Stimulated activated CD8-positive, alpha-beta memory T cell treated with anti-CD3 and anti-CD28 coated beads, Interleukin-7, amount 100 ng/mL, for 48 hours (primary cell): Measurements from ENCODE around the gene SNTG2.

Experiments
- DNase-seq, 2 donors: peaks; one replicate each; pipeline ENCODE4 v3.0.0-alpha.2; 2020; ENCODE audit warnings: low read depth in 1 of 2; ENCODE audit errors: extremely low read depth in 1 of 2

SNTG2 gene

DNA sequence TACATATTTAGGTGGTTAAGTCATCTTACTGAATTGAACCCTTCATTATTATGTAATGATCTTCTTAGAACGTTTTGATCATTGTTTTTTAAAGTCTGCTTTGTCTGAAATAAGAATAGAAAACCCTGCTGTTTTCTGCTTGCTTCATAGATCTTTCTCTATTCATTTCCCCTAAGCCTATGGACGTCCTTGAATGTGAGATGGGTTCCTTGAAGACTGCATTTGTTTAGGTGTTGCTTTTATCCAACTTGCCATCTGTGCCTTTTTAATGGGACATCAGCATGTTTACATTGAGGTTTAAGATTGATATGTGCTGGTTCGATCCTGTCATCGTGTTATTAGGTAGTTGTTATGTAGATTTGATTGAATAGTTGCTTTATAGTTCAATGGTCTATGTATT, 95.4 kb downstream of the SNTG2 start:
- DNase-seq: no peak

DNA sequence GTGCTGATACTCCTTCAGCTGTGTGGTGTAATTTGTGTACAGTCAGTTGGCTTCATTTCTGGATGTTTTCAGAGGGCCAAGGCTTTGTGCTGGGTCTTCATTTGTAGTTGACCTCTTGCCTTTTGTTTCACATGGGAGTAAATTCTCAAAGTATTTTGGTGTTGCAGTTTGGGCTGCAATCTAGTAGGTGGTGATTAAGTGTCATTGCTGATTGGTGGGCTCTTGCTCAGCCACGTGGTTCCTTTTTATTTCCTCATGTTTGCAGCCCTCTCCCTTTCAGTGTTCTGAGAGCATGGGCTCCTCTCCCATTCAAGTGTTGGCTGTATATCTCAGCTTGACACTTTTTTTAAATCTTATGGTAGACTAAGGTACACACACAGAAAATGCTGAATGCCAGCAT, 96.8 kb downstream of the SNTG2 start:
- no peak for DNase-seq

DNA sequence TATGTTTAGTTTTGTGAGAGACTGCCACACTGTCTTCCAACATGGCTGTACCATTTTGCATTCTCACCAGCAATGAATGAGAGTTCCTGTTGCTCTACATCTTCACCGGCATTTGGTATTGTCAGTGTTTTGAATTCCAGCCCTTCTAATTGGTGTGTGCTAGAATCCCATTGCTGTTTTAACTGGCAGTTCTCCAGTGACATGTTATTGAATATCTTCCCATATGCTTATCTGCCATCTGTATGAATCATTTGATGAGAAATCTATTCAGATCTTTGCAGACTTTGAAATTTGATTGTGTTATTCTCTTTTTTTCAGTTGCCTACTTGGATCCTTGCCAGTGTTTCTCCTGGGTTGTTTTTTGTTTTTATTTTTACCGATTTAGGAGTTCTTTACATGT, 99.0 kb downstream of the SNTG2 start:
- no peak for DNase-seq

DNA sequence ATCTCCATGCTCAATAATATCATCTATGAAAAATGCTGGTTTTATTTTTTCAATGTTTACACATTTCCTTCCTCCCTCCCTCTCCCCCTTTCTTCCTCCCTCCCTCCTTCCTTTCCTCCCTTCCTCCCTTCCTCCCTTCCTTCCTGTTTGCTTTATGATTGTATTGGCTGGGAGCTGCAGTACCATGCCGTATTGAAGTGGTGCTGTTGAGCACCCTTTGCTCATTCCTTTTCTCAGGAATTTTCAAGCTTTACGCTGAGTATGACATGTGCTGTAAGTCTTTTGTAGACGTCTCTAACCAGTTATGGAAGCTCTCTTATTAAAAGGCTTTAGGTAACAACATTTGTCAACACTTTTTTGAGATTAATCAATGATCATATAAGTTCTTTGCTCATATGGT, 100.4 kb downstream of the SNTG2 start:
- DNase-seq: no peak

DNA sequence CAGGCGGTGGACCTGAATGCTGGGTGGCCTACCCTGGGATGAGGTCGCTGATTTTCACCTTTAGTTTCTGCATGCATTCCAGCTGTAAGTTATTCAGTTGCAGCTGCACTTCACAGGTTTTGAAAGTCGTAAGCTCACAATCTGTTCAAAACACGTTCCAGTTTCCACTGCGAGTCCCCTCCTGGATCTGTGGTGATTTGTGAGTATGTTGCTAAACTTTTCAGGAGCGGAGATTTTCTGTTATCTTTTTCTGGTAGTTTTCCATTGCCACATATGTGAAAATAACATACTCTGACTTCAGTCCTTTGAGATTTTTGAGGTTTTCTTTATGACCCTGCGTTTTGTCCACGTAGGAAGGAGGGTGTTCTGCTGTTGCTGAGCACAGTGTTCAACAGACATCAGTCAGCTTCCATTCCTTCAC, 102.1 kb downstream of the SNTG2 start:
- DNase-seq: no peak

DNA sequence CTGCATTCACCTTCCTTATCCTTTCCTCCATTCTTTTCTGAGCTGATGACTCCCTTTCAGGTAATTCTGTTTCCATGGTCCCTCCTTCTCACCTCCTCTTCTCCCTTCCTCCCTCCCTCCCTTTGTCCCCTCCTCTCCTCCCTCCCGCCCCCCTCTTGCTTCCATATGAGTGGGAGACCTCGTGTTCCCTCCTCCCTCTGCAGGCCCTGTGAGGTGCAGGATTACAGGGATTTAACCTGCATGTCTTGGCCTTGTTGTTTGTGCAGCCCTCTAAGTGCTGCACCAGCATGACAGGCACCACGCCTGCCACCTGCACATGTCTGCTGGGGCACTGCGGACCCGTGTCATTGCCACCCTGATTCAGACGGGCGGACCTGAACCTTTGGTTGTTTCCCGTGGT, 103.1 kb downstream of the SNTG2 start:
- no peak for DNase-seq

DNA sequence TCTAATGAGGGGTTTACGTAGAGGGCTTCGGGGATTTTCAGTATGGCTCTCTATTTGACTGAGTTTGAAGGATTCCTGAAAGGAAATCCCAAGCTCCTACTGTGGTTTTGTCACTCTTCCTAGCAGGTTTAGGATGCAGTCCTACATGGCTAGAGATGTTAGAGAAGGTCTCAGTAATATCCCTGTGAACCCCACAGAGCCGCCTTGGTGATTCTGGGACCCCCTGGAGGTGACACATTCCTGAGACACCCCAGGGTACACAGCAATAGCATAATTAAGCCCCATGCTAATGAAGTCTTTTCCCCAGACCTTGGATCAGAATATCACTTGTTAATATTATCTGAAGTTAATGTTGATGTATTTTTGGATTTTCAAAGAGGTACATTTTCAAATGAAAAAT, 103.8 kb downstream of the SNTG2 start:
- DNase-seq: no peak

DNA sequence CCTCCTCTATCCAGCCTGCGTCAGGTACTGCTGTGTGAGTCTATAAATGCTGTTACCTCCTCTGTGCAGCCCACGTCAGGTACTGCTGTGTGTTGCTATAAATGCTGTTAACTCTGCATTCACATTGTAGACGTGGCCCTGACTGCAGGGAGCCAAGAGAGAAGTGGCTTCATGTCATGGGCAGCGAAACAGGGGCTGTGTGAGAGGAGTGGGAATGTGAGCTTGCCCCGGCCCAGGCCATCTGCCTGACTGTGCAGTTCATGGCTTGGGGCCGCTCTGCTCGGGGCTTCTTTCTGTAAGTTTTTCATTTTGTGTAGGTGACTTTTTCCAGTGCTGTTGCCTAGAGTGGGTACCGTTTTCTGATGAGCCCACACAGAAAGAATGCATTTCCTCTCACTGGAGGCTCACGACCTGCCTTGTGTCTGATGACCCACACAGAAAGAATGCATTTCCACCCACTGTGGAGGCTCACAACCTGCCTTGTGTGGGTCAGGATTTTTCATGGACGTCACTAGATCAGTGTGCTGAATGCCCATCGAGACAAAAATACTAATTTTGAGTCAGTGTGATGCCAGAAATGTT, 104.5 kb downstream of the SNTG2 start:
- DNase-seq: no peak

DNA sequence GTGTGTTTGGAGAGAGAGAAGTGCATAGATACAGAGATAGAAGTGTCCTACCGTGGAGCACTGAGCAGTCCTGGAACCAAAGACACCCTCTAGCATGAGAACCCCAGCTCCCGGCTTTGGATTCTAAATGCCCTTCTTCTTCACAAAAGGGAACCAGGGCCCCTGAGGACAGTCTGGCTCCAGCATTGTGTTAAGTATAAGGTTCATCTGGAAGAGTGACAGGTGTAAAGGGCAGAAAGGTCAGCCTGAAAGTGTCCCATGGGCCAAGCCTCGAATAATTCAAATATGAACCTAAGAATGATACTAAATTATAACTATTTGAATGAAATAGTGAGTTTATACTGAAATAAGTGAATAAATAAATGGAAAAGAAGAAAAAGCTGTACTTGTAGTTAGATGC, 109.7 kb downstream of the SNTG2 start:
- DNase-seq: no peak

DNA sequence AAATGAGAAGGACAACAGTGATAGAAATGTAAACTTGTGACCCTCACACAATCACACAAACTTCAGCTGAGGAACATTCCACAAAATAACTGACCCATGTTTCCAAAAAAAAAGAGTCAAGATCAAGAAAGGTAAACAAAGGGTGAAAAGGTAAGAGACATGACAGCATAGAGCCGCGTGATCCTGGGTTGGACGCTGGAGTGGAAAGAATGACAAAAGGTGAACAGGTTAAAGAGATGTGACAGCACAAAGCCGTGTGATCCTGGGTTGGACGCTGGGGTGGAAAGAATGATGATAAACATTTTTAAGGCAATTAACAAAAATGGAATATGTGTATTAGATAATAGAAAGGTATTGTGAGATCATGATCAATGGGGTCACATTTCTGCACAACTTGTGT, 110.3 kb downstream of the SNTG2 start:
- no peak for DNase-seq

DNA sequence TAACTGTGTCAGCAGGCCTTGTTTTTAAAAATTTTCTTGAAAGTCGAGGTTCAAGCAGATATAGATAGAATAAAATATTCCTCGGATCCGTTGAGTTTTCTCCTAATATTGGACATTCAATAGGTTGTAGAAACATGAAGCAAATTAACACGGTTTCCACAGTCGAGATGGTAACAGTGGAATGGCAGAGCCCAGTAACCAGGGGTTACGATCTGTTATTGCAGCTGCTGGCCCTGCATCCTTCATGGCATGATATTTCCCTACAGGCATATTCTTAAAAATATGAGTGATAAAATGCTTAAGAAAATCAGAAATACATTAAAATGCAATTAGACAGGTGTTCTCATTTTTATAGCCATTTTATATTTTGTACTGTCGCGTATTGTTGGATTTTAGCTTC, 117.6 kb downstream of the SNTG2 start:
- no peak for DNase-seq

DNA sequence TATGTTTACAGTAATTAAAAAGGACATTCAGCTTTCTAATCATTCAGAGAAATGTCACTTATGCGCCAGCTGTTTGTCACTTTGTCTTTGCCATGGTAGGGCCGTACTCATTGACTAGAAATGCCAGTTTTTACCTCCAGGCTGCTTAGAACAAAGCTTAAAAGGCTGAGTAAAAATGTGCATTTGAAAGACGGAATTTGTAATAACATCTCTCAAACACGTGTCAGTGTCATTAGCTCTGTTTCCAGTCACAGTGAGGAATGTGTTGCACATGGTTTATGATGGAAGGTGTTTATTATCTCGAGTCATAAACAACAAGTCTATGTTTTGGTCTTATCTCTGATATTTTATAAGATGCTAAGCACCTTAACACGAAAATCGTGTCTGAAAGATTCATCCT, 118.2 kb downstream of the SNTG2 start:
- no peak for DNase-seq

DNA sequence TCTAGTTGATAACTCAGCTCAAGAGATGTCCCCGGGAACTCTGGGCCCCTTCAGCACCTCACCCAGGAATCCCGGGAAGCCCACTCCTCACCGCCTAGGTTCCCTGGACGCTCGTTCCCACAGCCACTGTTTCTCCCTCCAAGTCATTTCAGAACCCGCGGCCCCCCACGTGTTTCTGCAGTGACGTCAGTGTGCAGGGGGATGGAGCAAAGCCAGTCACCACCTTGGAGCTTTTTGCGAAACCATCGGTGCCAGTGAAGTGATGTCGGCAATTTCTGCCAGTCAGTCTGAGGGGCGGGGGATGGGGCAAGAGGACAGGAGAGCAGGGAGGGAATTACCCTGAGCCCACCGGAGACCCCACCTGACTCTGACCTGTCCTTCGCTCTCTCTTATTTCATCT, 119.2 kb downstream of the SNTG2 start:
- DNase-seq: no peak

DNA sequence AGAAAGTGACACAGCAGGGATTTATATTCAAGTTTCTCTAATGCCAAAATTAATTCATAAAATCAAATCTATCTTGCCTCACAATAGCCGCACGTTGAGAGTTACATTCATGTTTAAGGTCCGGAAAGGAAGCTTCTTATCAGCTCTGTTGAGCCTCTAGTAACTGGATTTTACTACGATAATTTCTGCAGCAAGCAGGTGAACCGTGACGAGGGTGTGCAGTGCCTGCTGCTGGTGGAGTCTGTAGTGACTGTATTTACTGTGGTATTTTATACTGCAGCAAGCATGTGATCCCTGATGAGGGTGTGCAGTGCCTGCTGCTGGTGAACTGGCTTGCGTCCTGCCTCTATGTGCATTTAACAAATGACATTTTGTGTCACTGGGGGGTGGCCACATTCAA, 120.0 kb downstream of the SNTG2 start:
- no peak for DNase-seq

DNA sequence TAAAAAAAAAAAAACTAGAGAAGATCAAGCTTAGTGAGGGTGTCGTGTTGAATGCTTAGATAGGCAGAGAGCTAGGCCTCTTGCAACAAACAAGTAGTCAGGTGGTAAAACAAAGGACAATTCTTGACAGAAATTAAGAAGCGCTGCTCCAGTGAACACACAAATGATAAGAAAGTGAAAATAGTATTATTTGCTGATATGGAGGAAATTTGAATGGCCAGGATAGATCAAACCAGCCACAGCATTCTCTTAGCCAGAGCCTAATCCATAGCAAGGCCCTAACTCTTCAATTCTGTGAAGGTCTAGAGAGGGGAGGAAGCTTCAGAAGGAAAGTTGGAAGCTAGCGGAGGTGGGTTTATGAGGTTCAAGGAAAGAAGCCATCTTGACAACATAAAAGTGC, 121.0 kb downstream of the SNTG2 start:
- DNase-seq: no peak

DNA sequence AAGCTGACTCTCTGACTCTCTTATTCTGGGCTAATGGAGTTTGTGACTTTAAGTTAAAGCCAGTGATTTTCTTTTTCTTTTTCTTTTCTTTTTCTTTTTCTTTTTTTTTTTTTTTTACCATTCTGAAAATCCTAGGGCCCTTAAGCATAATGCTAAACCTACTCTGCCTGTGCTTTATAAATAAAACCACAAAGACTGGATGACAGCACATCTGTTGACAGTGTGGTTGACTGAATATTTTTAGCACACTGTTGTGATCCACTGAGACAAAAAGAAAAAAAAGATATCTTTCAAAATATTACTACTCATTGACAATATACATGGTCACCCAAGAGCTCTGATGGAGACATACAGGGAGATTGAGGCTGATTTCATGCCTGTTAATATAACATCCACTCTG, 121.6 kb downstream of the SNTG2 start:
- no peak for DNase-seq

DNA sequence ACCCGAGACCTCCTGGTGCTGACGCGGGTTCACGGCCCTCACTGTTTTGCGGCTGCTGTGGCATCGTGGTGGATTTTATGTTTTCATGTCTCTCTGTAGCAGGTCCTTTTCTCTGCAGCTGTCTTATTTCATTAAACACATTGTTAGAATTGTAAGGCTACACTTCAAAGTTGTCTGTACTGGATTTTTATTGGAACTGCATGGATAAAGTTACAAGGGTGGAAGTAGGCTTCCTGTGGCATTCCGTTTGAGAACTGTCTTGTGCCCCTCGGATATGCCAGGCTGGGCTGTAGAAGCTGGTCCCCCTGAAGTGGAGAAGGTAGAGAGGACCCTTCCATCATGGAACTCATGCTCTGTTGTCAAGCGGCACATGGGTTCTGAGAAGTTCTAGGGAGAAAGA, 127.3 kb downstream of the SNTG2 start:
- no peak for DNase-seq

DNA sequence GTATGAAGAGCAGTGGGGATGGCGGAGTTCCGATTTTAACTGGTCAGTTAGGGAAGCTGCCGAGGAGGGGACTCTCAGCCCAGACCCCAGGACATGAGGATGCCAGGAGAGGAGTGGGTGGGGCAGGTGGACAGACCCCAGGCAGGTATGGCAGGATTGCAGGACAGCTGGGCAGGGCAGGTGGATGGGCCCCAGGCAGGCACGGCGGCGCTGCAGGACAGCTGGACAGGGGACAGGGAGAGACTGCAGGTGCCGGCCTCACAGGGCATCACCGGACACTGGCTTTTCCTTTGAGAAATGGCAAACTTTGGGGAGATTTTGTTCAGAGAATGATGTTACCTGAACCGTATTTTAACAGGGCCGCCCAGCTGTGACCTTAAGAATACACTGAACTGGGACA, 127.7 kb downstream of the SNTG2 start:
- no peak for DNase-seq

DNA sequence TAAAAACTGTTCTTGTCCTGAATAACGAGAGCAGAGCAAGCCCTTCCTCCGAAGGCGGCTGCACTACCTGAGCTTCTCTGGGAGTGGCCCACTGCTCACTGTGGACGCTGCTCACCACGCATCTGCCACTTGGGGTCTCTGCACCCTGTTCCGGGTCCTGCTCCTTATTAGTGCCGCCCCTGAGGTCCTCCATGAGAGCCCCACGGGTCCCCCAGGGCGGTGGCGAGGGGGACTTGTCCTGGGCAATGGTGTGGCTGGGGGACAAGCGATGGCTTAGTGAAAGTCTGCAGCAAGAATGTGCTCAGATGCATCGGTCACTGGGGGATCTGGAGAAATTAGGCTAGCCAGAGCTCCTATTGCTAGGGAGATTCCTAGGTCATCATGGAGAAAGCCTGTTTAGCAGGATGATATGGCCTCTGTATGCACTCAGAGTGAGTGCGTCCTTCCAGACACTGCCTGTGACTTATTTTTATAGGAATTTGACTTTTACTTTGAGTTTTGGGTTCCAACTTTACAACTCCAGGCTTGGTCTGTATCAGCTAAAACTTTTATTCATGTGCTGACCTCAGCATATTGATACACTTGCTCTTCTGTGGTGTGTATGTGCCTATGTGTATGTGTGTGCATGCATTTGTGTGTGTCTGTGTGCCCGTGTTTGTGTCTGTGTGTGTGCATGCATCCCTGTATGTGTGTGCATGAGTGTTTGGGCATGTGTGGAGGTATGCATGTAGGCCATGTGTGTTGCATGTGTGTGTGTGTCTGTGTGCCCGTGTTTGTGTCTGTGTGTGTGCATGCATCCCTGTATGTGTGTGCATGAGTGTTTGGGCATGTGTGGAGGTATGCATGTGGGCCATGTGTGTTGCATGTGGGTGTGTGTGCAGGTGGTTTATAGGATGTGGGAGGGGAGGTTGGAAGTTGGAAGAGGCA, 129.5 kb downstream of the SNTG2 start:
- no peak for DNase-seq

DNA sequence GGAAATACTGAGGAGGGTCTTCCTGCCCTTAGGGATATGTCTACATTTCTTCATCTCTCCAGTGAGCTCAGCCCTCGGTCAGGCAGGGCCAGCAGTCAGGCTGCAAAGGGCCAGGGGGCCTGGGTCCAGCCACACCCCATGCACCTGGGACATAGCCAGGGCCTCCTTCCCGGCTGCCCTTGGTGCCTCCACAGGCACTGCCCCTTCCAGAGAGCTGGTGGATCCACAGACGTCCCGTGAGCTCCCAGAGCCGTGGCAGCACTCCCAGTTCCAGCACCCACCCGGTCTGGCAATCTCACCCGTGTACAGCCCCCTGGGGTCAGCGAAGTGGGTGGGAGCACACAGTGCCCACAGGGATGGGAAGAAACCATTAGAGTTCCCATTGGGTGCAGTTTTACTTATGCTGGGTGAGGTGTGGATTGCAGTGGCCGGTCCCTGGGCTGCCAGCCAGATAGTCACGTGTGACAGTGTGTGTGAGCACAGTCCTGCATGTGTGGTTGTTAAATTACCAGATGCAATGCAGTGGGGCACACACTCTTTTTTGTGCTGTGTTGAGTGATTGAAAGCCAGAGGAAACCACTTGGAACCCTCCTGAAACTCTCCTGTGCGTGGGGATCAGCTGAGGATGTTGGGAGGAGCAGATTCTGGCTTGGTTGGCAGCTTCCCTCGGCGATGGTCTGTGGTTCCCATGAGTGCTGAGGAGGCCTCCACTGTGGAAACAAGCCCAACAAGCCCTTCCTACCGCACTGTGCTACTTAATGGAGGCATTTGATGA, 131.0 kb downstream of the SNTG2 start:
- no peak for DNase-seq

DNA sequence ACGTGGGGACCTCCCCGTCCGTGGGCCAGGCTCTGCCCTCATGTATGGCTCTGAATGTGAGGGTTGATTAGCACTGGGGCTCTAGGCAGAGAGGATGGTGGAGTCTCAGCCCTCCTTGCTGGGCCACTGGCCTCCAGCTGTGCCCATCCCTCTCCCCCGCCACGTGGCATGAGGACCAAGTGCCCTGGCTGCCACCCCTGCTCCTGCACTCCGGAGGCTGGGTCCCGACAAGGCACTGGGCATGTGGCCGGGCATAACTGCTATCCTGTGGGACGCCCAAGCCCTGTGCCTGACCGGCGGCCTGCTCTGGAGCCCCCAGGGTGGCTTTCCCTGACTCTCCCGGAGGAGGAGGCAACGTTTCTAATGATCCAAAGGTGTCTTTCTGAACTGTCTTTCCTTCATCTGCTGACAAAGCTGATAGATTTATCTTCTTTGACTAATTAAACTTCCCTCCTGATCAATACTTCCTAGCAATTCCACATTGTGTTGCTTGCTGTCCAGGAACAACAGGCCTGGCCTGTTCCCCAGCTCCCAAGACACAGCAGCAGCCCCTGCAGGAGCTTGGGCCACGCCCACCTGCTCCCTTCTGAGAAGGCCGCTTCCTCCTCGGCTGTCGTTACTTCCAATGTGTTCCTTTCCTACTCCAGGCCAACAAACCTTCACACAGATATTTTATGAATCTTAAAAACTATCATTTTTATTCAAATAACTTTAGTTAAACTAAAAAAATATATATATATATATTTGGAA, 132.0 kb downstream of the SNTG2 start:
- DNase-seq: no peak
